K562 (cell line): ENCODE results near the gene SCNN1B. TPM values are rescaled to one million over a fixed set of nuclear protein-coding genes. Genes with fewer than 3 reads are reported as not detected.

Experiments used
- CBX3 ChIP-seq, 2 experiments: IDR thresholded peaks; 1 replicate in 1 of 2; 2 replicates in 1 of 2; pipeline ENCODE4 v1.6.1; 2012; ENCODE audit warnings: inconsistent platforms in 2 of 2, low read length in 2 of 2, borderline replicate concordance in 1 of 2, control low read depth in 1 of 2
- CHD7 ChIP-seq: fragments of 200-600 bp; sonication (generic); IDR thresholded peaks from one replicate; pipeline ENCODE4 v1.6.1; 2012; ENCODE audit warnings: mild to moderate bottlenecking, low read depth, low read length, inconsistent platforms
- E2F6 ChIP-seq, 2 experiments: IDR thresholded peaks; 2 replicates each; pipeline ENCODE4 v1.6.1; 2011; ENCODE audit warnings: borderline replicate concordance in 1 of 2, control low read depth in 1 of 2, low read depth in 1 of 2, low read length in 1 of 2, mild to moderate bottlenecking in 1 of 2, mixed read lengths in 1 of 2, moderate library complexity in 1 of 2; ENCODE audit not compliant: insufficient read depth in 1 of 2, insufficient read length in 1 of 2, poor library complexity in 1 of 2, severe bottlenecking in 1 of 2; ENCODE audit errors: extremely low read depth in 1 of 2
- EHMT2 ChIP-seq: fragments of 450-650 bp; IDR thresholded peaks from 2 replicates; pipeline ENCODE4 v1.6.1; 2018; ENCODE audit warnings: antibody characterized with exemption
- MIER1 ChIP-seq: fragments of 450-650 bp; IDR thresholded peaks from 2 replicates; pipeline ENCODE4 v1.6.1; 2016; ENCODE audit warnings: antibody characterized with exemption, mild to moderate bottlenecking, low read depth
- YY1 ChIP-seq, 3 experiments: IDR thresholded peaks; 2 replicates each; pipeline ENCODE4 v1.6.1; 2011; ENCODE audit warnings: low read length in 2 of 3, mild to moderate bottlenecking in 2 of 3, moderate library complexity in 2 of 3, borderline replicate concordance in 1 of 3, control low read depth in 1 of 3, low read depth in 1 of 3; ENCODE audit not compliant: insufficient read depth in 3 of 3, insufficient replicate concordance in 2 of 3, control insufficient read depth in 1 of 3, insufficient read length in 1 of 3; ENCODE audit errors: extremely low read depth in 1 of 3
- ZNF165 ChIP-seq: fragments of 250-450 bp; sonication (Bioruptor Pico); IDR thresholded peaks from 2 replicates; pipeline ENCODE4 v1.4.0; 2020; ENCODE audit warnings: borderline replicate concordance
- polyA plus RNA-seq, 8 experiments: library from polyadenylated mRNA; depleted of rRNA in 4 of 8; stranded (reverse) in 5 of 8; unstranded in 3 of 8; fragments of >200 nt; fragmentation: Nextera tagmentation in 2 of 8; fragmentation: Illumina TruSeq in 1 of 8; extraction: Ambion mirVana in 2 of 8; extraction: Trizol in 1 of 8; gene quantifications; 2 replicates each; pipeline versions ENCODE4 v1.2.1 to v1.2.3, GENCODE V29; 2011 to 2014; ENCODE audit warnings: inconsistent platforms in 1 of 8, missing spikeins in 1 of 8
- total RNA-seq, 7 experiments: library from RNA; depleted of rRNA in 6 of 7; stranded (reverse); fragments of >200 nt in 6 of 7; fragmentation: Illumina TruSeq in 2 of 7; extraction: Trizol in 2 of 7; gene quantifications; 2 replicates each; pipeline versions ENCODE4 v1.2.1 to v1.2.3, GENCODE V29; 2011 to 2021; ENCODE audit warnings: low replicate concordance in 1 of 7
- TF ChIP-seq, protein P1 (sequence below): sonication (generic); formaldehyde crosslinking; IDR thresholded peaks from 2 replicates; pipeline ENCODE4 v1.8.0; 2022; ENCODE audit warnings: mild to moderate bottlenecking, missing genetic modification reagents
- TF ChIP-seq, protein P2 (sequence below), 2 experiments: fragments of 450-650 bp in 1 of 2; IDR thresholded peaks; 2 replicates each; pipeline ENCODE4 v1.6.1; 2011 to 2017; ENCODE audit warnings: low read depth in 2 of 2, antibody characterized with exemption in 1 of 2, borderline replicate concordance in 1 of 2, low read length in 1 of 2, mild to moderate bottlenecking in 1 of 2, mixed read lengths in 1 of 2; ENCODE audit not compliant: control insufficient read depth in 1 of 2

The SCNN1B gene
- total and polyA plus RNA-seq, 9 of the 15 experiments (the other 6 are each of a cell fraction or from before 2014, with no cell fraction given), result not detected

GRCh38 chr16:23296994-23297393, 5.1 kb upstream of the SCNN1B start (continued):
- TF ChIP-seq MIER1 (no peak), CBX3 (IDR thresholded peaks at IDR 0.05; ENCODE audit: borderline replicate concordance in 1 of 2, low read length in 2 of 2) (peak in 1 of 2 experiments; percentile 52; a peak in 1 of 3 replicates), YY1 (IDR thresholded peaks at IDR 0.05; ENCODE audit: borderline replicate concordance in 1 of 3, control insufficient read depth in 1 of 3, extremely low read depth in 1 of 3, insufficient read depth in 3 of 3, insufficient read length in 1 of 3, insufficient replicate concordance in 2 of 3, low read depth in 1 of 3, low read length in 2 of 3) (peak in 1 of 3 experiments; percentile 51), E2F6 (IDR thresholded peaks at IDR 0.05; ENCODE audit: borderline replicate concordance in 1 of 2, extremely low read depth in 1 of 2, insufficient read depth in 1 of 2, insufficient read length in 1 of 2, low read depth in 1 of 2, low read length in 1 of 2, poor library complexity in 1 of 2, severe bottlenecking in 1 of 2) (peak in 1 of 2 experiments; percentile 22), ZNF165 (no peak), CHD7 (no peak), EHMT2 (peak; percentile 93)
- TF ChIP-seq, protein P1, sequence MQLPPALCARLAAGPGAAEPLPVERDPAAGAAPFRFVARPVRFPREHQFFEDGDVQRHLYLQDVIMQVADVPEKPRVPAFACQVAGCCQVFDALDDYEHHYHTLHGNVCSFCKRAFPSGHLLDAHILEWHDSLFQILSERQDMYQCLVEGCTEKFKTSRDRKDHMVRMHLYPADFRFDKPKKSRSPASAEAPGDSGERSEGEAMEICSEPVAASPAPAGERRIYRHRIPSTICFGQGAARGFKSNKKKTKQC (CRISPR knock-in tag), result no peak
- TF ChIP-seq, protein P2, sequence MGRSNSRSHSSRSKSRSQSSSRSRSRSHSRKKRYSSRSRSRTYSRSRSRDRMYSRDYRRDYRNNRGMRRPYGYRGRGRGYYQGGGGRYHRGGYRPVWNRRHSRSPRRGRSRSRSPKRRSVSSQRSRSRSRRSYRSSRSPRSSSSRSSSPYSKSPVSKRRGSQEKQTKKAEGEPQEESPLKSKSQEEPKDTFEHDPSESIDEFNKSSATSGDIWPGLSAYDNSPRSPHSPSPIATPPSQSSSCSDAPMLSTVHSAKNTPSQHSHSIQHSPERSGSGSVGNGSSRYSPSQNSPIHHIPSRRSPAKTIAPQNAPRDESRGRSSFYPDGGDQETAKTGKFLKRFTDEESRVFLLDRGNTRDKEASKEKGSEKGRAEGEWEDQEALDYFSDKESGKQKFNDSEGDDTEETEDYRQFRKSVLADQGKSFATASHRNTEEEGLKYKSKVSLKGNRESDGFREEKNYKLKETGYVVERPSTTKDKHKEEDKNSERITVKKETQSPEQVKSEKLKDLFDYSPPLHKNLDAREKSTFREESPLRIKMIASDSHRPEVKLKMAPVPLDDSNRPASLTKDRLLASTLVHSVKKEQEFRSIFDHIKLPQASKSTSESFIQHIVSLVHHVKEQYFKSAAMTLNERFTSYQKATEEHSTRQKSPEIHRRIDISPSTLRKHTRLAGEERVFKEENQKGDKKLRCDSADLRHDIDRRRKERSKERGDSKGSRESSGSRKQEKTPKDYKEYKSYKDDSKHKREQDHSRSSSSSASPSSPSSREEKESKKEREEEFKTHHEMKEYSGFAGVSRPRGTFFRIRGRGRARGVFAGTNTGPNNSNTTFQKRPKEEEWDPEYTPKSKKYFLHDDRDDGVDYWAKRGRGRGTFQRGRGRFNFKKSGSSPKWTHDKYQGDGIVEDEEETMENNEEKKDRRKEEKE (IDR thresholded peaks at IDR 0.05; ENCODE audit: borderline replicate concordance in 1 of 2, control insufficient read depth in 1 of 2, low read depth in 2 of 2, low read length in 1 of 2), result no peak
